GM21515 (cell line): ENCODE data around the gene VPS41.

Source experiments
- ATAC-seq: cut with Tn5 transposase; IDR thresholded peaks from one replicate; pipeline ENCODE4 v1.9.1; 2021; ENCODE audit not compliant: unreplicated experiment

The VPS41 gene

DNA sequence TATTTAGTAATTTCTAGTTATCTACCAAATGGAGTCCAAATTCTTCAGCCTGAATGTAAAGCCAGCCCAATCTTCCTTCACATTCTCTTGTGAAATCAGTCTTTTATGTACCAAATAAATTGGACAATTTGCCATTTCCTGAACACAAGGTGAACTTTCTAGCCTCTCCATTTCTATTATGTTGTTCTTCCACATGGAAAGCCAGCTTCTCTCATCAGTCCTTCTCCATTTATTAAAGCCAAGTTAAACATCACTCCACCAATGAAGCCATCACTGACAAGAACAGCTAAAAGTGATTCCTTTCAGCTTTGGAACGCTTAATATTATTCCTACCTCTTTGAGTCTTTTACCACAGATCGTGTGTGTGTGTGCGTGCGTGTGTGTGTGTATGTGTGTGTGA is 88.4 kb downstream of the VPS41 start:
- ATAC-seq = no peak

DNA sequence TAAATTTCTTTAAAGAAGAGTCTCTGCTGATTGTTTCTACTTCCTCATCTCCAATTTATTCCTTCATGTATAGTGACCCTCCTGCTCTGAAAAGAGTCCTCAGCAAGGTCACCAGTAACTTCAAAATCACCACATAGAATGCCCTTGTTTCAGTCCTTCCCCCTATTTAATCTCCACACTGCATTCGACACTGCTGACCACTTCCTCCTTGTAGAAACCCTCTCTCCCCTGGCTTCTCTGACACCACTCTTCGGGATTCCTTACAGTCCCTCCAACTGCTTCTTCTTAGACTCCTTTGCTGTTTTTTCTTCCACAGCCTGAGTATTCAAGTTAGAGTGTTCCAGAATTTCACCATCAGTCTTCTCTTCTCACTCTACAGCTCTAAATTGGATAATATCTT is 89.5 kb downstream of the VPS41 start:
- no peak for ATAC-seq

DNA sequence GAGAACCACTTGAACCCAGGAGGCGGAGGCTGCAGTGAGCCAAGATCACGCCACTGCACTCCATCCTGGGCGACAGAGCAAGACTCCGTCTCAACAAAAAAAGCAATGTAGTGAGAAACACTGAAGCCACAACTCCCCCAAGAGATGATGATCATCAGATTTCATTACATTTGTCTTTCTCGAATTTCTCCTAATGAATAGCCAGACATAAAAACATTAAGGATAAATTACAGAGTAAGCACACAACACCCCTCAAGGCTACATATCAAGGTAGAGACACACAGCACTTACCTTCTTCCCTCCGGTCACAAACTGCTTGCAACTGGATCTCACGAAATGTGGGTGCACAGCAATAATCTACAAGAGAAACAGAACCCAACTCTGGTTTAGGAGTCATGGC is 91.5 kb downstream of the VPS41 start:
- no peak for ATAC-seq

DNA sequence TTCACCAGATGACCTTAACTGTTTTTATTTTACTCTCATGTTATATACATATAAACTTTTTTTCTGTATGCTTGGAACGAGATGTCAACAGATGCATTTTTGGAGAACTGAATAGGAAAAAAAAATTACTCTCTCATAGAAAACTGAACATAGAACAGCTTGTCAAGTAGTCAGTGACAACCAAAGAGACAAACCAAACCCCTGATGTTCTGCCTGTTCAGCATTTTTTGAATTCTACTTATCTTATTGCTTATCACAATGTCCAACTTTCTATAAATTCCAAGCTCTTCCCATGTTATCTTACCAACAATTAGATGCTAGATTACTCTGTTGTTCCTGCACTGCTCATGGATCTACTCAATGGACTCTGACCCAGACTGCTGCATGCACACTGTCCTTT is 95.2 kb downstream of the VPS41 start:
- no peak for ATAC-seq

DNA sequence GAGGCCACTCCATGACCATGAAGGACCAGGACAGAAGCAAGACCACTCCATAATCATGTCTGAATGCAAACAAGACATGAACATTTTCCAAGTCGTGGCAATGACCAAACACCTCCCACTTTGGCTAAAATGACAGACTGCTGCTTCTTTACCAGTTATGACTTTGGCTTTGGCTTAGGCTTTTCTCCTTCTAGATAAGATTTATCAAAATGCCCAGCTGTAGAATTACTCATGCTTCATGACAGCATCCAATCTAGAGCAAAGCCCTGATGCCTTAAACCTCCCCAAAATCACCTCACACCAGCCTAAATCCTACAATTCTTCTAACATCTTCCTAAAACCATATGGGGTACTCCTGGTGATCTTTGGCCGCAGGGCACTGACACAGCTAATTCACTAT is 102.1 kb downstream of the VPS41 start:
- ATAC-seq = no peak

DNA sequence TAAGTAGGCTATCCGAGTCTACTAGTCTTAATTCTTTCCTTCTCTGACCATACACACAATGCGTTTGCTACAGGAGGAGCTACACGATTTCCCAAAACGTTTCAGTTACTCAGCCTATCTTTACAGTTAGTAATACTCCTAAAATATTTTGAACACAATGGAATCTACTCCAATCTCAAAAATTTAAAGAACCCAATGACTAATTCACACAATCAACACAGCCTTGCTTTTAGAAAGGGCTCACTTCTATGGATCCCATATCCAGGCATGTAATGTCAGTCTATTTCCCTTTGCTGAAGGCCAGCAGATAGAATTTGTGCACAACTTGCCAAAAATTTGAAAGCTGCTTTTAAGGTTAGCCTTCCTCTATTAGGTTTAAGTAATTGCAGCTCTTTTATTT is 107.2 kb downstream of the VPS41 start:
- no peak for ATAC-seq

DNA sequence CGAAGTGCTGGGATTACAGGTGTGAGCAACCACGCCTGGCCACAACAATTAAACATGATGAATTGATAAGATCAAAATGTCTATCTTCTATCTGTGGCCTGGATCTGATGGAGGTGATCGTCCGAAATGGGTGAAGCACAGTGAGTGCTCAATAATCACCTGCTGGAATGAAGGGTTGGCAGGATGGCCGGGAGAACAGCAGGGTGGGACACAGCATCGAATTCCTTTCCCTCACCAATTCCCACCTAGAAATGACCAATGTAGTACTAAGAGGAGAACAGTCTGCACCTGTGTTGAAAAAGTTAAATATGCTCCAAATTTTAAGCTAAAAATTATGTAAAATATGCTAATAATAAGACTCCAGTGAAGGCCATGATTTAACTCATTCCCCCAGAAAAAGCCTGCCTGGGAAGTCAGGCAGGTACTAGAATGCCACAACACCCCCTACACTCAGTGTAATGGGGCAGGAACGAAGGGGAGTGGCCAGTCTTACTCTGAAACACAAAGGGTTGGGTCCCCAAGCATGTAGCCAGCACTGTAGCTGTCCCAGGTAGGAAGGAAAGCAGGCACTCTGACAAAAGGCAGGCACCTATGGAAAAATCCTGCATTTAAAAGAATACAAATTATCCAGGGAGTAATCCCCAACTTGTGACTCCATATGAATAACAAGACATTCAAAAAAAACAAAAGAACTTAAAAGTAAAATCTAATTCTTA is 110.3 kb downstream of the VPS41 start:
- ATAC-seq = no peak

DNA sequence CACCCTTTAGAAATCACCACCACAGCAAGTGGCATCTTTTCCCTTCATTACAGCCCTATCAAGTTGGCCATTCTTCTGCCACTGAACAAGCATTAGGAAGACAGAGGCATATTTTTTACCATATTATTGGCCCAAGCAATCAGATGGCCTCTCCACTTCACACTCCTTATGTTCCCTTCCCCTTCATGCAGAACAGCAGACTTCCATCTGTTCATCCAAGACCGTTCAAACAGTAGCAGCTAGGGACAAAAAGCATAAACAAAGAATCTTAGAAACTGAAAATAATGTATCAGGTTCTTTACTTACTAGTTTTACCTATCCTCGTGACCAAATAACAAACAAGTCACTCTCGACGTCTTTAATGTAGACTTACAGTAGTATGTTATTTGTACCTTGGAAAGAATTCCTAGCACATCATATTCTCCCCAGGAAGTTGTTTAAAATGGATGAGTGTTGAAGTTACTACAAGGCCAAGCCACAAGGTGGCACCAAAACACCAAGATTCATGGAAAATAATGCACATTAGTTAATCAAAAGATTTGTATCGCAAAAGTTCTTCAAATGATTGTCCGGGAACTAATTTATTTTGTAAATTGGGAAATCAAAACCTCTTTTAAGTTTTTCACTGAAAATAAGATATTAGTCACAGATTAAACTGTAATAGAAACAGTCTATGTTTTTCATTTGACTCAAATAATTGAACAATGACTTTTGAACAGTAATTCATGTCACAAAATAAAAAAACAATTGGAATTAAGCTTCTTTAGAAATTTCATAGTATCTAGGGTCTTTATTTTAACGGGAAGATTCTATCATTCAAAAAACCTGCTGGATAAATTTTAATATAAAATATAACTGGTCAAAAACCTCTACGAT is 112.1 kb downstream of the VPS41 start:
- ATAC-seq = no peak

DNA sequence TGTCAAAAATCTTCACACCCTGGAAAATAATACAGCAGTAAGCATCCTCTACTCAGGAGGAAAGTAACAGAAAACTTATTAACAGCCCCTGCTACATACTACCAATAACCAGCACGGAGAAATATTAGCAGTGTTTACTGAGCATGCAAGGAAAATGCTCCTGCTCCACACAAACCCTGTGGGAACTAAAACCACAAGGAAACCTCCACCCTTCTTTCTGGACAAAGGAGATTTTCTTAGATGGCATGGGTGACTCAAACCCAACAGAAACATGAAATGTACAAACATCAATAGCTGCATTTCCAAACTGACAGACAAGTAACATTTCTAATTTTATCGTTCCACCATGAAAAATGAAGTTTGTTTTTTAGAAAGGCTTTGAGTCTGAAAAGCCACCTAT is 113.4 kb downstream of the VPS41 start:
- ATAC-seq = no peak

DNA sequence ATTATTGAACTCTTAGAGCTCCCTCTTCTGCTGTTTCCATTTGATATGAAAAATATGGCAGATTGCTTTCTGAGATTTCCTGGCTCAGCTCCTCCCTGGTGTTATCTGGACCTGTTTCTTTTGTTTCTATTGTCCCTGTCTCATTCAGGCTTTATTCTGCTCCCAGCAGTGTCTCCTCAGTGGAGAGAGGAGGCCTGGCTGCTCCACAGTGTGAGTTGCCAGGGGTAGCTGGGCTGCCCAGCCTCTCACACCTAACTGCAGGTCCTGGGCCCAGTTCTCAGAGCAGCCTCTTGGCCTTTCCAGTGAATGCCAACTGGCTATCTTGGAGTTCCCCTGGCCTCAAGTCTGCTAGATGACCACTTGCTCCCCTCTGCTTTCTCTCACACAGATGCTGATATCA is 127.0 kb downstream of the VPS41 start:
- no peak for ATAC-seq

DNA sequence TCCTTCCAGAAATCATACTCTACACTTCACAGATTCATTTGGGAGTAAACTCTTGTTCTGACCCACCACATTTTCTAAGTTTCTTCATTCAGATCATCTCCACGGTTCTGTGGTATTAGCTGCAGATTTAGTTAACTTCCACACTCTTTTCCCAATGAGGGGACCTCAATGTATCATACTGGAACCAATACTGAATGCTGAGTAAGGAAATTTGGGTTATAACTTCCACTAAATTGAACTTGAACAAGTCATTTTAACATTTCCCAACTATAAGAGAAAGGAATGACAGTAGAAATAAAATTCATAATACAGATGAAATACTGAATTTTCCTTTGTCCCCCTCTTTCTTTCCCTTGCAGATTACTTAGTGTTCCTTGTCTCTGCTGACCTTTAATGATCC is 131.4 kb downstream of the VPS41 start:
- no peak for ATAC-seq

DNA sequence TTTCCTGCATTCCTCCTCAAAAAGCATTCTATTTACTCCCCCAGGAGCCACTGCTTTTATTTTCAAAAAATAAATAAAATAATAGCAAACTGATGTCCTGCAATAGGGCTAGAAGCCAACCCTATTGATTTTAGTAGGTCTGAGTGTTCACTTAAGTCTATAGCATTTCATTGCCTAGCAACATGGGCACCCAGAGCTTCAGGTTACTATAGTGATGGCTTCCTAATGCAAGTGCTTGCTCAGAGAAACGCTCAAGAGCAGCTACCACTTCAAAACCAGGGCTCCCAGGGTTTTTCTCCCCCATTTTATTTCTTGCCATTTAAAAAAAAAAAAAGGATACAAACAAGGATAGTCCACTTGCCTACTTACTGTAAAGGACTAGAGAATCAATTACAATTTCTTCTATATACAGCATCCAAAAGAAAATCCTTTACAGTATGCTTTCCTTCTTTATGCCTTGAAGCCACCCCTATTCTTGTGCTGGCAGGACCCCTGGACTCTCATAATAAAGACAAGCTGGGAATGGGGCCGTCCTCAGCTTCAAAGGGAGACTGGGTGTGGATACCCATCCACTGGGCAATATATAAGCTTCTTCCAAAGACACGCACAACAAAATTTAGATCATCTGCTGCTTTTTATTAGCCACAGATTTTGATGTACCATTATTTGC is 133.3 kb downstream of the VPS41 start:
- no peak for ATAC-seq

DNA sequence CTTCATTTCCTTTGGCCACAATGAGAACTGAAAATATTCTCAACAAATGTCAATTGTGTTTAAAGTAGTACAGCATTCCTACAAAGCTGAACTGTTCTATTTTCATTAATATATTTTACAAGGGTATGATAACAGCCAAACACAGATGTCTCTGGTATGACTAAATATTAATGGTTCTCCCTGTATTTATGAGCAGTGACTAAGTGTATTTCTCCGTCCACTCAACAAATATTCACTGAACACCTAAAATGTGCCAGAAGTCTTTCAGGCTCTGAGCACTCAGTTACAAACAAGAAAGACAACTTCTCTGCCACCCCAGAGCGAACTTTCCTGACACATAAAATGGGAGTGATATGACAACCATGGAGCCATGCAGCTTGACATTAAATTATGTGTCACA is 135.6 kb downstream of the VPS41 start:
- ATAC-seq = no peak

DNA sequence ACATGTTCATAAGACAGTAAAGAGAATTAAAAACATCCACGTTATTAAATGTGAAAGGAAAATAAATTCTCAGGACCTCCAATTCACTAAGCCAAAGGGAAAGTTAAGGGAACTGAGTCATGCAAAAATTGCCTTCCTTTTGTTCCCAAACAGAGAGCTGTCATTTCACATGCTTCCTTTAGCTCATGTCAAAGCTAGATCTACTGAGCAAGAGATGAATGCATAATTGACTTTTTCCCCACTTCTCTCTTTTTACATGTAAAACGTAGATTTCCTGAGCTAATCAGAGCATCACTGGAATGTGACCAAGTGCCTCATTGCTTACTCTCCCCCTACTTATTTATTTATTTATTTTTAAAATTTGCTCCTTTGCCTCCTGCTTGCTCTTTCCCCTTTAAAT is 148.8 kb downstream of the VPS41 start:
- no peak for ATAC-seq

DNA sequence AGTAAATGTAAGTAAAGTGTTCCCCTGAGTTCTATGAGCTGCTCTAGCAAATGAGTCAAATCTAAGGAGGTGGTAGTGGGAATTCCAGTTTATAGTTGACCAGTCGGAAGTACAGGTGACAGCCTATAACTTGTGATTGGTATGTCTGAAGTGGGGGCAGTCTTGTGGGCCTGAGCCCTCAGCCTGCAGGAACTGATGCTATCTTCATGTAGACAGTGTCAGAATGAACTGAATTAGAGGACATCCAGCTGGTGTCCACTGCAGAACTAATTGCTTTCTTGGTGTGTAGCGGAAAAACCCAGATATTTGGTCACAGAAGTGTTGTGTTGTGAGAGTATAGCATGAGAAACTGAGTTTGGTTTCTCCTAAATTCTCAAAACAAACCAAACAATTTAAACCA is 150.0 kb downstream of the VPS41 start:
- ATAC-seq = no peak

DNA sequence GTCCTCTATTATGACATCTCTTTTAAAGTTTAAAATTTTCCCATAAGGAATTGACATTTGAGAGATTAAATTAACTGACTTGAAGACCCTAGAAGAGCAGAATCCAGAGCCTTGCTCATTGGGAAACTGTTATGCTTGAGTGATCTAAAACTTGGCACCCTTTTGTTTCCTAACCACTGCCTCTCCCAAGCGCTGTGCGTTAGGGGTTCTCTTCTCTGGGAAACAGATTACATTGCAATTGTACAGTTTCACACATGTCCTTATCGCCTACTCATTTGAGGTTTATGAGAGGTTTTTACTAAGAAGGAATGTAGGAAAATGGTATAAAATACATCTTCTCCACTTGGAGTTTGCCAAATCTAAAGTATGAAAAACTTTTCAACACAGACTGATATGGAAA is 151.1 kb downstream of the VPS41 start:
- no peak for ATAC-seq

DNA sequence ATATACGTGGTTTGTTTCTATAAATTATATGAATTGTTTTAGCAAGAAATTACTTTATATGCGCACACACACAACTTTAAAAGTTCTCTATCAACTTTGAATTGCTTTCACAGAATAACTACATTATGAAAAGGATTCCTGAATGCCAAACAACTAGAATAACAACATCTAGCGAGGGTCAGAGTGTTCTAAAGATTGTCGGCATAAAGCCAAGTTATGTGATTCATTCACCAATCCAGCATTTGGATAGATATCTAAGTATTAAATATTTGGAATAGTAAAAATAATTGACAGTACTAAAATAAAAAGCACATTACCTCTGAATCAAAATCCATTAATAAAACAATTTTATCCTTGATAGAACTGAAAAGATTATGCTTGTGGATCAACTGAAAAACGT is 152.5 kb downstream of the VPS41 start:
- ATAC-seq = no peak

DNA sequence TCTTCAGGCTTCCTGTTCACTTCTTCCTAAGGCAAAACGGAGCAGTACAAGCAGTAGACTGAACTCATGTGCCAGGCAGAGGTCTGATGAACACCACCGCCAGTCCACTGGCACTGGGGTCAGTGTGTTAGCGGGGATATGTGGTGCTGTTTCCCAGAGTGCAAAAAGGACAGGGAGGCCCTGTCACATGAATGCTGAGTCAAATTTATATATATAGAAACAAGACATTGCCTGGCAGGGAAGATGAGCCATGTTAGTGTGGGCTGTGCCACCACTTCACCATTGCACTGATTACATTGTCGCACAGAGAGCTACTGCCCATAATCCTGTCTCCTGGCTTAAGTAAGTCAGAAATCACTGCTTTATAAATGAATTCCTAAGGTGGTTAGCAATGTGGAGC is 155.6 kb downstream of the VPS41 start:
- no peak for ATAC-seq

DNA sequence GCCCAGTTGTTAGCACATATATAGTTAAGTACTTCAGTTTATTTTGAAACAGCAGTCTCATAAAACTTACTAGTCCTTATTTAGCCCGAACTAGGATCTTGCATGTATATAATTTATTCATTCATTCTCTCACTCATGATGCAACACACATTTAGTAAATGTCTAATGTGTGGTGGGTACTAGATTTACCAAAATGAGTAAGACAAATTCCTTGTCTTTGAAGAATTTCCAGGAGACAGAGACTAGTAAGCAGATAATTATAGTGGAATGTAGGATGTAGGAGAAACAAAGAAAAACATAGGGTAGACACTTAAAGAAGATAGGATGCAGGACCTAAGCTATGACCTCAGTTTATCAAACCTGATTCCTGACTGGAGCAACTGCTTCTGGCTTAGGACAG is 157.6 kb downstream of the VPS41 start:
- no peak for ATAC-seq

DNA sequence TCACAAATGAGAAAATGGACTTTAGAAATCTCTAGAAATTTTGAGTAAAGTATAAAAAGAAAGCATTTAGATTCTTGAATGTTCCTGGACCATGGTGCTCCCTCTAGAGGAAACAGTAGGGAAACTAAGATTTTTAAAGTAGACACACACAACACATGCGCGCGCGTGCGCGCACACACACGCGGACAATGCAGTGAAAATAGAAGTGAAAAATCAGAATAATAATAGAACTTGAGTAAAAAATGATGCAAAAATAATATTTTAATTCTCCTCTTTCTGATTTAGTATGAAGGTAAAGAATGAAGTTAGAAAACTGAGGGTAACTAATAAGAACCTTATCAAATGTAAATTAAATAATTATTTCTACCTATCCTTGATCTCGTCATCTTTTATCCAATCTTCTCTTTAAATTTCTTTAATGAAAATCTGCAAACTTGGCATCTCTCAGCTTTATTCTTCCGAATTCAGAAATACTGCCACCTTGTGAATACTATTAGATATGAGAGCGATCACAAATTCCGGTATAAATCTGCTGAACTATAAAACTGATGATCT is 160.9 kb downstream of the VPS41 start:
- no peak for ATAC-seq

DNA sequence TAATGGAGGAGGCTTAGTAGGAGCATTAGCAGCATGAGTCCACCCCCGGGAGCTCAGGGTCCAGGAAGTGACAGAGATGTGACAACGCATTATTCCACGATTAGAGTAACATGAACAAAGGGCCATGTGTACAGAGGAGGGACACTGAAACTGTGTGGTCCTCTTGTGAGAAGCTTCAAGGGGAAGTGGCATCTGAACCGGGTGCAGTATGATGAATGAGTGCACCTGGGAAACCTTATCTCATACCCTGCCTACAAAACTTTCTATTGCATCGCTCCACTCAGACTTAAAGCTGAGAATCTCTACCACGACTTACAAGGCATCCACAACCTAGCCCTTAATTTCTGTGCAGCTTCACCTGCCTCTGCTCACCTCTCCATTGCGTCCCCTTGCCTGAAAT is 162.6 kb downstream of the VPS41 start:
- no peak for ATAC-seq

DNA sequence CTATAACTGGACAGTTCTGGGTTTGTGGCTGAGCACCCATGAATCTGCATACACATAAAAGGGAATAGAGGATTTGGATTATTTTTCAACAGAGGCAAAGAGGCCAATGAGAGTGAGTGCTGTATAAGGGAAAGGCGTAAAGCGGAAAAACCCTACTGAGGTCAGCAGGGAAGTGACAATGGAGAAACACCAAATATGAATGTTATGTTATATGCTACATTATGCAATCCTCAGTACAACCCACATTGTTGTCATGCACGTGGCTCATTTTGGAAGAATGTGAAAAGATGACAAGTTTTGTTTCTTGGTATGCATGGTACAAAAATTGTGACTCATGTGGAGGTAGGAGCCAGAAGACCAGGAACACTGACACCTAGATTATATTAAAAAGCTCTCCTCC is 164.2 kb downstream of the VPS41 start:
- ATAC-seq = no peak
